GM18511 (cell line): Measurements from ENCODE around the gene DBF4B.
"Not testable (repeated sequence)": the region's sequence is repeated elsewhere in the genome, so short reads cannot be mapped to it uniquely, and the experiment has no call there.

Experiments used
- ATAC-seq: cut with Tn5 transposase; IDR thresholded peaks from one replicate; pipeline ENCODE4 v1.9.1; 2021; ENCODE audit warnings: mild to moderate bottlenecking, moderate library complexity; ENCODE audit not compliant: unreplicated experiment

DBF4B gene

GRCh38 chr17:44733753-44734152 lies 25.3 kb downstream of the DBF4B start:
- ATAC-seq: no peak

GRCh38 chr17:44734272-44734671 lies 25.8 kb downstream of the DBF4B start:
- ATAC-seq: no peak

- no peak for ATAC-seq
Observed at GRCh38 chr17:44736551-44737240, 28.2 kb downstream of the DBF4B start.

- peak; percentile 56 for ATAC-seq
Observed at GRCh38 chr17:44738214-44738906, 29.9 kb downstream of the DBF4B start.

GRCh38 chr17:44741316-44741715 lies 32.9 kb downstream of the DBF4B start:
- ATAC-seq: no peak

- ATAC-seq: no peak
Observed at GRCh38 chr17:44745301-44745700, 36.8 kb downstream of the DBF4B start.

- not testable (repeated sequence) for ATAC-seq
Observed at GRCh38 chr17:44745738-44746137, 37.3 kb downstream of the DBF4B start.

GRCh38 chr17:44747566-44747965 lies 39.1 kb downstream of the DBF4B start:
- no peak for ATAC-seq

- no peak for ATAC-seq
Observed at GRCh38 chr17:44749076-44749979, 40.9 kb downstream of the DBF4B start.

GRCh38 chr17:44749980-44750318 lies 41.5 kb downstream of the DBF4B start:
- ATAC-seq: no peak

GRCh38 chr17:44751331-44751730 lies 42.9 kb downstream of the DBF4B start:
- ATAC-seq: no peak

GRCh38 chr17:44751806-44752205 lies 43.3 kb downstream of the DBF4B start:
- no peak for ATAC-seq

- no peak for ATAC-seq
Observed at GRCh38 chr17:44752953-44753861, 44.7 kb downstream of the DBF4B start.

GRCh38 chr17:44754276-44754675 lies 45.8 kb downstream of the DBF4B start:
- ATAC-seq: no peak

GRCh38 chr17:44755180-44755579 lies 46.7 kb downstream of the DBF4B start:
- ATAC-seq: not testable (repeated sequence)

- no peak for ATAC-seq
Observed at GRCh38 chr17:44757045-44757917, 48.8 kb downstream of the DBF4B start.

GRCh38 chr17:44757918-44758413 lies 49.5 kb downstream of the DBF4B start:
- no peak for ATAC-seq

- no peak for ATAC-seq
Observed at GRCh38 chr17:44758414-44759085, 50.1 kb downstream of the DBF4B start, which contains the start of gene ADAM11. ADAM11 (plus strand) TSS chr17:44758988; CDS start chr17:44759200, 212 bp downstream.
